GM21576 (cell line): Measurements from ENCODE around the gene FTCD.
"Not testable (repeated sequence)": the region's sequence is repeated elsewhere in the genome, so short reads cannot be mapped to it uniquely, and the experiment has no call there.

Source experiments
- ATAC-seq: cut with Tn5 transposase; IDR thresholded peaks from one replicate; pipeline ENCODE4 v1.9.1; 2021; ENCODE audit warnings: mild to moderate bottlenecking, moderate library complexity; ENCODE audit not compliant: unreplicated experiment

Gene FTCD

DNA sequence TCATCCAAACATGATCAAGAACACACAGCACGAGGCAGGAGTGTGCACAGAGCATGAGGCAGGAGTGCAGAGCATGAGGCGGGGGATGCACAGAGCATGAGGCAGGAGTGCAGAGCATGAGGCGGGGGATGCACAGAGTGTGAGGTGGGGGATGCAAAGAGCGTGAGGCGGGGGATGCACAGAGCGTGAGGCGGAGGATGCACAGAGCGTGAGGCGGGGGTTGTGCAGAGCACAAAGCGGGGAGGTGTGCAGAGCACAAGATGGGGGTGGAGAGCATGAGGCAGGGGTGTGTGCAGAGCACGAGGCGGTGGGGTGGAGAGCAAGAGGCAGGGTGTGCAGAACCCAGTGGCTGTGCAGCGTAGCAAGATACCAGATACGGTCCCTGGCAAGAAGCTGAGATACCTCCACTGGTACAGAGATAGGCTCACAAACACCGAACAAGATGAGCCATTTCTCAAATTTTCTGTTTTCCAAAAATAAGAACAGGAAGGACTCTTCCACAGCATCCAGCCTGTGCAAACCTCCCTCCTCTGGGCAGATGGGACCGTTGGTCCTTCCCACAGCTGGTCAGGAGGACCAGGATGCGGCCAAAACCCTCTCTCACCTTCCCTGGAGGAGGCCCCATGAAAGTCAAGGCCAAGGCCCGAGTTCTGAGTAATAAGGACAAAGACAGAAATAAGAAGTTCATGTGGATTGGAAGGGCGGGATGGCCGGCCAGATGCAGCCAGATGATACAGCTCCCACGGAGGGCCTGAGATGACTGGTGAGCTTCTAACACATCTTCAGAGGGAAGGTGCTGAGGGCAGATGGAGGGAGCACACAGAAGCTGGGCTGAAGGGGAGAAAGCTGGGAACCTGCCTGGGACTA, 16.9 kb upstream of the FTCD start:
- ATAC-seq: no peak

- no peak for ATAC-seq
These were observed 16.2 kb upstream of the FTCD start for GRCh38 chr21:46171585-46171984.

GRCh38 chr21:46170436-46171193, 15.2 kb upstream of the FTCD start:
- ATAC-seq: not testable (repeated sequence)

- ATAC-seq: no peak
These were observed 13.4 kb upstream of the FTCD start for GRCh38 chr21:46168659-46169386.

DNA sequence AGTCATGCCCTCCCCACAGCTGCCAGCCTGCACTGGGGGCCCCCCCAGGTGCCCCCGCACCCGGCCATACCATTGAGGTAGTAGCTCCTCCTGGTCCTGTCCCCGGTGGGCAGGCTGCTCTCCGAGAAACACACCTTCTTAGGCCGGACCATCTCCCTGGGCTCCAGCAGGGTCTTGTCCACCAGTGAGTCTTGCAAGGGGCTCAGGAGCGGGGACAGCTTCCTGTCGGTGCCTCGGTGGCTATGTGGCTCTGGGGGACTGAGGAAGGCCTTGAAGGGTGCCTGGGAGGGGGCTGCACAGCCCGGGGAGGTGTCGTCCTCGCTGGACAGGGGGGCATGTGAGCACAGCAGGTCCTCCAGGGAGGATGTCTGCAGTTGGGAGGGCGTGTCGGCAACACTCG, 12.9 kb upstream of the FTCD start:
- no peak for ATAC-seq

GRCh38 chr21:46165098-46165497, 9.7 kb upstream of the FTCD start:
- no peak for ATAC-seq

DNA sequence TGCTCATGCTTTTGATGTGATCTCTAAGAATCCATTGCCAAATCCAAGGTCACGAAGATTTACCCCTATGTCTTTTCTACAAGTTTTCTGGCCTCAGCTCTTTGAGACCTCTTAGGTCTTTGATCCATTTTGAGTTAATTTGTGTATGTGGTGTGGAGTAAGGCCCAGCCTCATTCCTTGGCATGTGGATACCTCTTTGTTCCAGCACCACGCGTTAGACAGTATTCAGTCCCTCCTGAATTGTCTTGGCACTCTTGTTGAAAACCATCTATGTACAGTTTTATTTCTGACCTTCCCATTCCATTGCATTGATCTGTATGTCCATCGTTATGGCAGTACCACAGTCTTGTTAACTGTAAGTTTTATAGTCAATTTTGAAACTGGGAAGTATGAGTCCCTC, 8.0 kb upstream of the FTCD start:
- ATAC-seq: no peak

GRCh38 chr21:46161633-46162592, 6.5 kb upstream of the FTCD start:
- ATAC-seq: no peak

DNA sequence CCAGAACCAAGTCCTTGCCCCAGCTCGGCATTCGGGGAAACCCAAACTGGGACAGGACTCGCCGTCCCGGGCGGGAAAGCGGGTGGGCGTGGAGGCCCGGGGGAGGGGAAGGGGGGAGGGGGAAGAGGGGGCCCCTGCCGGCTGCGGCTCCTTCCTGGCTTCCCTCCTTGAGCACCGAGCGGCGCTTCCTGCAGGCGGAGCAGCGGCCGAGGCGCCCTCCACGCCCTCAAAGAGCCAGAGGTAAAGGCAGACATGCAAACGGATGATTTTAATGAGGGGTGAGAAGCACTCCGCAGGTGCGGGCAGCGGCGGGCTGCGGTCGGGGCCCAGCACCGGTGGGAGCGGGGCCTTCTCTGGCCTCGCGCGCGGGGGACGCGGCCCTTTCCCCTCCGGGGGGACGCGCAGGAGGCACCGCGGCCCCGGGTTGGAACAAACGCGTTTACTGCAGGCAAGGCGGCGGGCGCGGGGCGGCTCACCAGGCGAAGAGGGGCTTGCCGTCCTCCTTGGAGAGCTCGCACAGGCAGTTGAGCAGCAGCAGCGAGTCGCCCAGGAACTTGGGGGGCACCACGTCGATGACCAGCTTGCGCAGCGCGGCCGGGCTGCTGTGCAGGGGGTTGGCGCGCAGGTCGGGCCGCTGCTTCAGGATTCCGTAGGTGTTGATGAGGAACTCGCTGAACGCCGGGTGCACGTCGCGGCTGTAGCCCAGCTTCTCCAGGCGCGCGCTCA, 5.7 kb upstream of the FTCD start:
- no peak for ATAC-seq

DNA sequence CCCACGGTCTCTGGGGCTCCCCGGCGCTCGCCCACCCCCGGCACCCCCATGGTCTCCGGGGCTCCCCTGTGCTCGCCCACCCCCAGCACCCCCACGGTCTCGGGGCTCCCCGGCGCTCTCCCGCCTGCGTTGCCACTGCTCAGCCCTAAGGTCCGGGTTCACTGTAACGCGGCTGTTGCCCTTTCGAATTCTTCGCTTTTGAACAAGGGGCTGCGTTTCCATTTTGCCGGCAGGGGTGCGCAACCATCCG, 5.2 kb upstream of the FTCD start:
- ATAC-seq: no peak

GRCh38 chr21:46159841-46160656, 4.7 kb upstream of the FTCD start:
- ATAC-seq: no peak

DNA sequence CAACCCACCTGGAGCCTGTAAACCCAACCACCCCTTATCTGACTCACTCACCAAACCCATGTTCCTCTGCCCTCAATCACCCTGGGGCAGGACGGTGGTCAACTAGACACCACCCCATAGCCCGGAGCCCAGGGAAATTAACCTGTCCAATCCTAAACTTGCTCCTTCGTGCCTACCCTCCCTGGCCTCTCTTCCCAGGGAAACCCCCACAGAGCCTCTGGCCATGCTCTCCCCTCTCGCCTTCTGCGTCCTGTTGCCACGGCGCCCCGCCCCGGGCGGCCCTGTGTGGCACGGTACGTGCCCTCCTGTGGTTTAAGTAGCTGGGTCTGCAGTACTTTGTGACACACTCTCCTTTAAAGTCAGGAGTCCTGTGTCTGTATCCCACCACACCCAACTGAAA, 4.0 kb upstream of the FTCD start:
- ATAC-seq: no peak

- no peak for ATAC-seq
These were observed 3.4 kb upstream of the FTCD start for GRCh38 chr21:46158666-46159300.

GRCh38 chr21:46157987-46158451, 2.6 kb upstream of the FTCD start:
- no peak for ATAC-seq

GRCh38 chr21:46157396-46157986, 2.1 kb upstream of the FTCD start:
- ATAC-seq: no peak

- ATAC-seq: no peak
These were observed 1.3 kb upstream of the FTCD start for GRCh38 chr21:46156678-46157077.

DNA sequence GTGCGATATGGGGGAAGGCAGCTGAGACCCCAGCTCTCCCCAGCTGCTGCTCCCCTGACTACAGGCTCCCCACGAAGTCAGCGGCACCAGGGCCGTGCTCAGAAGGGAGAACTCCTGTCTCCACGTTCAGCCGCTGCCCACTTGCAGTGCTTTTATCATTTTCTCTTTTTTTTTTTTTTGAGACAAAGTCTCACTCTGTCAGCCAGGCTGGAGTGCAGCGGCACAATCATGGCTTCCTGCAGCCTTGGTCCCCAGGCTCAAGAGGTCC, 933 bp upstream of the FTCD start:
- no peak for ATAC-seq

DNA sequence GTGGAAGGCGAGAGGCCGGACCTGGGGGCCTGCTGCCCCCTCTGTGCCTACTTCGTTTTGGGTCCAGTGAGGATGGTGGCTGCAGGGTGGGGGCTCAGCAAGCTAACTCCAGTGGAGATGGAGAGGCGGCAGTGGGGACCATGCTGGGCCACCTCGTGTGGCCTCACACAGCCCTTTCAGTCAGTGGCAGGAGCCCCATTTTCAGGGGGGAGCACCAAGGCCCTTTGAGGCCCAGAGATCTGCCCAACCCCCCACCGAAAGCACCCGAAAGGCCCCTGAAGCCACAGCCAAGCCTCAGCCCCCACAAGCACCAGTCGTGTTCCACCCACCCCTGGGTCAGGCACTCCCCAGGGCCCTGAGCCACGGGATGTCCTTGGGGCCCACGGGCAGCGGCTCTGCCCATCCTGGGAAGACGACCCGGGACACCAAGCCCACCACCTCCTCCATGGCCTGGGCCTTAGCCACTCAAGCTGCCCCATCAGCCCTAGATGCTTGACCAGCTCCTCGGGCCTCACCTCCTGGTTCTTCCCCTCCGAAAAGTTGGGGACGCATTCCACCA, 345 bp downstream of the FTCD start:
- ATAC-seq: no peak
